GM12892 (cell line): ENCODE results near the gene ASH1L.

Source experiments
- POLR2A ChIP-seq: IDR thresholded peaks from 2 replicates; pipeline ENCODE4 v1.6.1; 2011; ENCODE audit warnings: low read depth, low read length, control low read depth
- POLR2AphosphoS5 ChIP-seq: IDR thresholded peaks from 2 replicates; pipeline ENCODE4 v1.6.1; 2011; ENCODE audit warnings: low read depth, low read length, control low read depth
- TAF1 ChIP-seq: IDR thresholded peaks from 2 replicates; pipeline ENCODE4 v1.6.1; 2011; ENCODE audit warnings: low read depth, mild to moderate bottlenecking, control low read depth, low read length, borderline replicate concordance

DNA sequence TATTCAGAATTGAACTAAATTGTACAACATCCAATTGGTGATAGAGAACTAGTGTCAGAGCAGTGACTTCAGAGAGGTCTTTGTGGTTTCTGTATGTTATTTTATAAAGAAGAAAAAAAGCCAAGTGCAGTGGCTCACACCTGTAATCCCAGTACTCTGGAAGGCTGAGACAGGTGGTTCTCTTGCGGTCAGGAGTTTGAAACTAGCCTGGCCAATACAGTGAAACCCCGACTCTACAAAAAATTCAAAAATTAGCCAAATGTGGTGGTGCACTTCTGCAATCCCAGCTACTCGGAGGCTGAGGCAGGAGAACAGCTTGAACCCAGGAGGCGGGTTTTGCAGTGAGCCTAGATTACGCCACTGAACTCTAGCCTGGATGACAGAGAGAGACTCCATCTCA is 90.7 kb downstream of the ASH1L start:
- TF ChIP-seq POLR2A (no peak), TAF1 (no peak), POLR2AphosphoS5 (no peak)
